ENCODE data around the gene GFI1. TPM values are rescaled to one million over a fixed set of nuclear protein-coding genes. Genes with fewer than 3 reads are reported as not detected.

The GFI1 gene
- total RNA-seq, 1 experiment from 2014 or later: 0.48 TPM

DNA sequence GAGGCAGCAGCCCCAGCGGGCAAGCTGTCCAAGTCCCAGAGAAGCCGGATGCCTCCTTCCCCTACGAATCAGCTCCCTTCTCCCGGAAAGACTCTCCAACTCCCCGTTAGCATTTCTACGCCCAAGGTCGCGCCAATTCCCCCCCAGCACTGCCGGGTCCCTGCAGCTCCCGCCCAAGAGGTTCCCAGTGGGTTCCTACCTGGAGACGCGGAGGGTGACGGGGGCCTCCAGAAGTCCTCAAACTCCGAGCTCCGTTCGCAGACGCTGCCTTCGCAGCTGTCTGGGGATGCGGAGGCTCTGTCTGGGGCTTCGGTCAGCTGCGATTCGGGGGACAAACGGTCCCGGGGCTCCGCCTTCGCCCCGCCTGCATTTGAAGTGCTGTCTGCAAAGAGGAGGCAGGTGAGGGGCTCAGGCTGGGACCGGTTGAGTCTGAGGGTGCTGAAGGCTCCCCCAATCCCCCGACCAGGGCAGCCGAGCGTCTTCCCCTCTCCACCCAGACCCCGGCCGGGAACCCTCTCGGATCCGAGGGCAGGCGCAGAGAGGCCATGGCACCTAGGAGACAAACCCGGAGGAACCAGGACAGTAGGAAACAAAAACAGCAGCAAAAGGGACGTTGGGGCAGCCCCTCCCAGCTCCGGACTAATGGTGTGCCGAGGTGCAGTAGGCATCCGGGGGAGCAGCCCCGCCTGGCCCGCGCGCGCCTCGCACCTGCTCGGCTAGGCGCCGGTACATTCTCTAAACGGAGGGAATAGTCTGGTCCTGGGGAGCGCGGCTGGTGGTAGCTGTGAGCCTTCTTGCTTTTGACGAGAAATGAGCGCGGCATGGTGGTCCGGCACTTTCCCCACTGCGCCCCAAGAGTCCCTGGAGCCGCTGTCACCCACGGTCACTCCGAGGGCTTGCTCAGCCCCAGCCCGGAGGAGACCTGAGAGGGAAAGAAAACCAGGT lies 3.8 kb downstream of the GFI1 start:
- peaks cover 100% of the 10 kb centered on the region for H3K27me3 ChIP-seq (ENCODE audit: control insufficient read depth, insufficient read depth, low read length)
- H3K4me3 ChIP-seq (ENCODE audit: insufficient read depth, low read depth, low read length): peak overlapping the region; percentile 45
- DNase-seq: peak; percentile 73
- no peaks in the 10 kb centered on the region for H3K36me3 ChIP-seq (replicated peaks; ENCODE audit: control insufficient read depth, insufficient read depth, low read length)

DNA sequence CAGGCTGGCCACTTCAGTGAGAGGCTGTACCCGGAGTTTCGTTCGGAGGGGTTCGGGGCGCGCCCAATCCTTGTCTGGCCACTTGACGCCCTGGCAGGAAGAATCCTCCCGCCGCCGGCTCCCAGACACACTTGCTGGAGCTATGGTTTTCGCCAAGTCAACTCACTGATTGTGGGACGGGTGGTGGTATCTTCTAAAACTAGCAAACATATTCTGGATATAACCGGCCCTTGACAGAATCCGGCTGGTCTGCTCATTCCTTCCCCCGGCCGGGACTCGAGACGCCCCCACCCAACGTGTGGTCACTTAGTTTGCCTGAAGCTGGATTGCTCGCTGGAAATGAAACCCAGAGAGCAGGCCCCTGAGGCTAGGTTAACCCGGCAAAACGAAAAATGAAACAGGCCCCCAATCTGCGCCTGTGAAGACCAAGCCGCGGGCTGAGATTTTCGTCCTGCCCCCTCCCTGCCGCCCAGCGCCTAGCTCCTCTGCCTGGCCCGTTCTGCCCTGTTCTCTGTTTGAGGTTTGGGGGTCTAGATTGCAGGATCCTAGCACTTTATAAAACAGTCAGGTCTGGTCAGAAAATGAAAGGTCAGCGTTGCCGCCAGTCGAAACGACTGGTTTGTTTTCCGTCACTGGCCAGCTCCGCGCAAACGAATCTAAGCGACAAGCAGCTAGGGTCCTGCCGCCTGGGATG lies 4.6 kb downstream of the GFI1 start:
- H3K4me3 ChIP-seq (ENCODE audit: insufficient read depth, low read depth, low read length): peak overlapping the region; percentile 45; the same call in 1 of the 2 replicates
- no peaks in the 10 kb centered on the region for H3K36me3 ChIP-seq (replicated peaks; ENCODE audit: control insufficient read depth, insufficient read depth, low read length)
- DNase-seq: peak; percentile 56

DNA sequence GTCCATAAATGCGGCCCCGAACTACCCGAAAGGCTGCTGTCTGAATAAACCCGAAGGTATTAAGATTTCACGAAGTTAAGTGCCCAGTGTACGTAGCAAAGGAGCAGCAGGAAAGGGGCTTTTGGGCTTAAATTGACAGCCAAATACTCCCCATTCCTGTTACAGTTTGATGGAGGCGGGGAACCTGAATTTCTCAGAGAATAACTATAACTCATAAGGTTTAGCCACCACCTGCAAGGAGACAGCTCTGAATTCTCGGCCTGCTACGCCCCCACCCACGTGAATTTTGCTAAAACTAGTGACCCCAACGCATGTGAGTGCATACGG lies 5.2 kb downstream of the GFI1 start:
- Histone ChIP-seq H3K27me3 (ENCODE audit: control insufficient read depth, insufficient read depth, low read length) (peaks cover 99% of the 10 kb centered on the region), H3K36me3 (replicated peaks; ENCODE audit: control insufficient read depth, insufficient read depth, low read length) (no peaks in the 10 kb centered on the region), H3K4me3 (ENCODE audit: insufficient read depth, low read depth, low read length) (no peak overlapping the region)
- no peak for DNase-seq

More for the DNA sequence above, 4.6 kb downstream of the GFI1 start:
- peaks cover 99% of the 10 kb centered on the region for H3K27me3 ChIP-seq (ENCODE audit: control insufficient read depth, insufficient read depth, low read length)

DNA sequence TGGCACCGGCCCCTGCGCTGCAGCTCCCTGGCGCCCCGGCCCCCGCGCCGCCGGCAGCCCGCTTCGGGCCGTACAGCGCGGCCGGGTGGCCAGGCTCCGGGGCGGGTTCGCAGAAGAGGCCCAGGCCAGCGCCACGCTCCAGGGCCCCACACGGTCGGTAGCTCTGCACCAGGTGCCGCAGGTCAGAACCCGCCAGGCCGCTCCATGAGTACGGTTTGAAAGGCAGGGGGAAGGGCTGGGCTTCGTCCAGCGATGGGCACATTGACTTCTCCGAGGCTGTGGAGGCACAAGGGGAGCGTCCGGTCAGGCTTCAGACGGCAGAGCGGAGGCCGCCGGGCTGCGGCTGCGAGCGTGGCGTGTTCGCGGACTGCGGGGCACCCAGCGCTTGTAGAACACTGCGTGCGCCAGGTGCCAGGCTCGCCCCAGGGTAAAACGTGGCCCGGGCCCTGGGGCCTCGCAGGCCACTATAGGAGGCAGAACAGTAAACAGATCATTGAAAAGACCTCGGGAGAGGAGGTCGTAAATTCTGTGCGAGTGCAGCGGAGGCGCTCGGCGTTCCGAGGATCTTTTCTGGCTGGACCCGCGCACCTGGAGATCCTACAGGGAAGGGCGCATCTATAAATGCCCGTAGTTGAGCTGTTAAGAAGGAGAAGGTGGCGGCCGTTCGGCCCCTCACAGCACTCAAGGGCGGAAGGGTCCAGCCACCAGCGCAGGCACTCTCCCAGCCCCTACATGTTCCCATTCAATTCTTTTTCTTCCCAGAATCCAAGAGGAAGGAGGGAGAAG lies 5.7 kb downstream of the GFI1 start:
- Histone ChIP-seq H3K36me3 (replicated peaks; ENCODE audit: control insufficient read depth, insufficient read depth, low read length) (no peaks in the 10 kb centered on the region), H3K27me3 (ENCODE audit: control insufficient read depth, insufficient read depth, low read length) (peaks cover 99% of the 10 kb centered on the region), H3K4me3 (ENCODE audit: insufficient read depth, low read depth, low read length) (peak overlapping the region; percentile 21)
- DNase-seq: peak; percentile 79

DNA sequence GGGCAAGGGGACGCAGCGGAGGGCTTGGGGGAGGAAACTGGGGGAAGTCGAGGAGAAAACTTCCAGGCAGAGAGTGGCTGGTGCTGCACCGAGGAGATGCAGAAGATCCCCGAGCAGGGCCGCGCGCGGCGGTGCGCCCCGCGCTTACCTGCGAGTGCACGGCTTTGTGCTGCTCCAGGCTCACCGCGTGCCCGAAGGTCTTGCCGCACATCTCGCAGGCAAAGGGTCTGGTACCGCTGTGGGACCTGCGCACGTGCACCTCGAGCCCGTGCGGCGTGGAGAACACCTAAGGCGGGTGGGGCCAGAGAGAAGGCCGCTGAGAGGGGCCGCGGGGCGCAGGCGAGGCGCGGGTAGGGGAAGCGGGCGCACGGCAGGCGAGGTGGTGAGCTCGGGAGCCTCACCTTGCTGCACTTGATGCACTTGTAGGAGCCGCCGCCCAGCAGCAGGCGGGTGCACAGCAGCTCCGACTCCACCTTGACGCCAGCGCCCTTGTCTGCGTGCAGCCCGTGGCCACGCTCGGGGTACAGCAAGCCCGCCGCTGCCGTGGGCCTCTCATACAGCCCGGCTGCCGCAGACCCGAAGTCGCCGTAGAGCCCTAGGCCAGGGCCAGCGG lies 6.4 kb downstream of the GFI1 start:
- H3K4me3 ChIP-seq (ENCODE audit: insufficient read depth, low read depth, low read length): peak overlapping the region; percentile 21; the same call in 1 of the 2 replicates
- peak; percentile 74 for DNase-seq
- H3K27me3 ChIP-seq (ENCODE audit: control insufficient read depth, insufficient read depth, low read length): peaks cover 98% of the 10 kb centered on the region
- no peaks in the 10 kb centered on the region for H3K36me3 ChIP-seq (replicated peaks; ENCODE audit: control insufficient read depth, insufficient read depth, low read length)

DNA sequence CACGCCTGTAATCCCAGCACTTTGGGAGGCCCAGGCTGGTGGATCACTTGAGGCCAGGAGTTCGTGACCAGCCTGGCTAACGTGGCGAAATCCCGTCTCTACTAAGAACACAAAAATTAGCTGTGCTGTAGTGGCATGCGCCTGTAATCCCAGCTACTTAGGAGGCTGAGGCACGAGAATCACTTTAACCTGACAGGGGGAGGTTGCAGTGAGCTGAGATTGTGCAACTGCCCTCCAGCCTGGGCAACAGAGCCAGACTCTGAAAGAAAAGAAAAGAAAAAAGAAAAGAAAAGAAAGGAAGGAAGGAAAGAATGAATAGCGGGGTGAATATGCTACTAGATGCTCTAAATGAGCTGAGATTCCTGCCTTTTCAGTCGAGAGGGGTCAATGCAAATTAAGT lies 7.1 kb downstream of the GFI1 start:
- H3K27me3 ChIP-seq (ENCODE audit: control insufficient read depth, insufficient read depth, low read length): peaks cover 97% of the 10 kb centered on the region

DNA sequence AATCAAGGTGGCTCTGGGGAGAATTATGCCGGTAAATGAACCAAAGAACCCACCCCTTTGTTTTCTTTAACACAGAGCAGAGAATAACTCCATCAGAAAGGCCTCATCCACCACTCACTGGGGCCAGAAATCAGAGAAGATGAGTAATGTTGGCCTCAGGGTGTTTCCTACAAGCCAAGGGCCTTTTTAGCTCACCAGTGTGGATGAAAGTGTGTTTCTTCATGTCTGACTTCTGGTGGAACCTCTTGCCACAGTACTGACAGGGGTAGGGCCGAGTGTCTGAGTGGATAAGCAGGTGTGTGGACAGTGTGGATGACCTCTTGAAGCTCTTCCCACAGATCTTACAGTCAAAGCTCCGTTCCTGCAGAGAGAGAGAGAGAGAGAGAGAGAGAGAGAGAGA lies 8.3 kb downstream of the GFI1 start:
- Histone ChIP-seq H3K27me3 (ENCODE audit: control insufficient read depth, insufficient read depth, low read length) (peaks cover 89% of the 10 kb centered on the region), H3K4me3 (ENCODE audit: insufficient read depth, low read depth, low read length) (no peak overlapping the region), H3K36me3 (replicated peaks; ENCODE audit: control insufficient read depth, insufficient read depth, low read length) (no peaks in the 10 kb centered on the region)
- no peak for DNase-seq

More for the DNA sequence above, 7.1 kb downstream of the GFI1 start:
- no peaks in the 10 kb centered on the region for H3K36me3 ChIP-seq (replicated peaks; ENCODE audit: control insufficient read depth, insufficient read depth, low read length)
- H3K4me3 ChIP-seq (ENCODE audit: insufficient read depth, low read depth, low read length): no peak overlapping the region
- no peak for DNase-seq

DNA sequence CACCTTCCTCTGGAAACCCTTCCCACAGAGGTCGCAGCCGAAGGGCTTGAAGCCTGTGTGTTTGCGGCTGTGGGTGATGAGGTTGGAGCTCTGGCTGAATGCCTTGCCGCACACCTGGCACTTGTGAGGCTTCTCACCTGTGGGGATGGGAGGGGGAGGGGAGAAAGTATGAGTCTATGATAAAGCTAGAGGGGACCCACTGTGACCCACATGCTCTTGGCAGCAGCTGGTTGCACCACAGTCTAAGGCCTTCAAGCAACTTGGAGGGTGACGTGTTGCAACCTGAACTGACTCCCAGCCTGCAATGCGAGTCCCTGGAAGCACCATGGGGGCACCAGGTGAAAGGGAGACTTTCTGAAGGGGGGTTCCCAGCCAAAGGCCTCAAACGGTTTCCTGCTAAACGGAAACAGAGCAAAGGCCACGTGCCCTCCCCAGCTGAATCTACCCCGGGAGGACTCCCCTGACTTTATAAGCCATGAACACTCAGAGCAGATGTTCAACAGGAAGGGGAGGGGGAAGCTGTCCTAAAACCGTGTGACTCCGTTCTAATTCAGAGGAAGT lies 10.6 kb downstream of the GFI1 start:
- Histone ChIP-seq H3K4me3 (ENCODE audit: insufficient read depth, low read depth, low read length) (no peak overlapping the region), H3K27me3 (ENCODE audit: control insufficient read depth, insufficient read depth, low read length) (peaks cover 67% of the 10 kb centered on the region), H3K36me3 (replicated peaks; ENCODE audit: control insufficient read depth, insufficient read depth, low read length) (no peaks in the 10 kb centered on the region)
- DNase-seq: peak; percentile 32

DNA sequence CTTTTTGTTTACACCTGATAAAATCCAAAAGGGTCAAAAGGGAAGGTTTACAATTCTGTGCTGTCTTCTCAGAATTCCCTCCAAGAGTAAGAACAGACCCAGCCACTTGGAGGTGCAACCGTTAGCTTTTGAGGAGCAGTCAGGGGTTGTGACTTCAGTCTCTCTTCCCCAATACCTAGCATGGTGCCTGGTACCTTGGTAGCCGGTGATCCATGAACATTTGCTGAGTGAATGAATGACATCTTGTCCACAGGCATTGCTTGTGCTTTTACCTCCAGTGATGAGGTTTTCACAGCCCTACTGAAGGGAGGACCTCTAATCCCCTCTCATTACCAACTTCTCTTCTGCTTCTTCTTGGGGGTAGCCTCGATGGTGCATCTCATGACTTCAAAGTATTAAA lies 11.7 kb downstream of the GFI1 start:
- H3K4me3 ChIP-seq (ENCODE audit: insufficient read depth, low read depth, low read length): no peak overlapping the region
- no peaks in the 10 kb centered on the region for H3K36me3 ChIP-seq (replicated peaks; ENCODE audit: control insufficient read depth, insufficient read depth, low read length)
- H3K27me3 ChIP-seq (ENCODE audit: control insufficient read depth, insufficient read depth, low read length): peaks cover 55% of the 10 kb centered on the region
- no peak for DNase-seq

DNA sequence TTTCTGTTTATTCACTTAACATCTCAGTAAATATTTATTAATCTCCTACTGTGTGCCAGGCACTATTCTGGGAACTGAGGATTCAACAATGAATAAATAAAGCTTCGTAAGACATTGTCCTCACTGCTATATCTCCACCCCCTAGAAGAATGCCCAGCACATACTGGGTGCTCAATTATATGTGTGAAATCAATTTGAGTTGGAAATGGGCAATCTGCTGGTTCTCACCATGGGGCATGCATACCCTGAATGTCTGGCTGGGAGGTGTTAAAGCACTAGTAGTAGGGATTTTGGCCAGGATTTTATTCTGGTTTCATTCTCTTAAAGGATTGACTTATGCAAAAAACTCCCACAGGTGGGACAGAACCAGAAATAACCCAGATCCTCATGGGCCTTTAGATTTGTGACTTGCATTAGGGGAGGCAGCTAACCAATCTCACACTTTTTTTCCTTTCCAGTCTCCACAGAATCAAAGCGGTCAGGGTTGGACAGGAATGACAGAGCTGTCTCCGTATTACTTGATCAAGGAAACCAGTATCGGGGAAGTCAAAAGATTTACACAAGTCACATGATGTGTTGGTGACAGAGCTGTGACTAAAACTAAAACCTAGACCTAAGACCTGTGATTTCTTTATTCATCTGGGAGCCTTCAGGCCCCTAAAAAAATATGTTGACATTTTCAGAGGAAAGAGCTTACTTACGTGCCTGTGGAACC lies 12.8 kb downstream of the GFI1 start:
- Histone ChIP-seq H3K27me3 (ENCODE audit: control insufficient read depth, insufficient read depth, low read length) (peaks cover 45% of the 10 kb centered on the region), H3K4me3 (ENCODE audit: insufficient read depth, low read depth, low read length) (no peak overlapping the region), H3K36me3 (replicated peaks; ENCODE audit: control insufficient read depth, insufficient read depth, low read length) (no peaks in the 10 kb centered on the region)
- DNase-seq: no peak

DNA sequence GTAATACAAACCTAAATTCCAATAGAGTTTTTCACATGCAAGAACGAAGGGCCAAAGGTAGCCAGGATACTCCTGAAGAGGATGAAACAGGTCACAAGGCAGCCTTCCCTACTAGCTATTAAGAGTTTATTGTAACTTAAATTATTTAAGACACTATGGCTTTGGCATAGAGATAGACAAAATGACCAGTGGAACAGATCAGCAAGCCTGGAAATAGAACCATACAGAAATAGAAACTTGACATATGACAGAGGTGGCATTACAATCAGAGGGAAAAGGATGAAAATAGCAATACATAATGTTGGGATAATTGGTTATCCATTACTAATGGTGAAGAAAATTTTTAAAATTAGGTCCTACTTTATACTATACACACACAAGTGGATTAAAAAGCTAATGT lies 16.5 kb downstream of the GFI1 start:
- H3K27me3 ChIP-seq (ENCODE audit: control insufficient read depth, insufficient read depth, low read length): peaks cover 9% of the 10 kb centered on the region
- no peak for DNase-seq
- H3K36me3 ChIP-seq (replicated peaks; ENCODE audit: control insufficient read depth, insufficient read depth, low read length): no peaks in the 10 kb centered on the region
- no peak overlapping the region for H3K4me3 ChIP-seq (ENCODE audit: insufficient read depth, low read depth, low read length)

DNA sequence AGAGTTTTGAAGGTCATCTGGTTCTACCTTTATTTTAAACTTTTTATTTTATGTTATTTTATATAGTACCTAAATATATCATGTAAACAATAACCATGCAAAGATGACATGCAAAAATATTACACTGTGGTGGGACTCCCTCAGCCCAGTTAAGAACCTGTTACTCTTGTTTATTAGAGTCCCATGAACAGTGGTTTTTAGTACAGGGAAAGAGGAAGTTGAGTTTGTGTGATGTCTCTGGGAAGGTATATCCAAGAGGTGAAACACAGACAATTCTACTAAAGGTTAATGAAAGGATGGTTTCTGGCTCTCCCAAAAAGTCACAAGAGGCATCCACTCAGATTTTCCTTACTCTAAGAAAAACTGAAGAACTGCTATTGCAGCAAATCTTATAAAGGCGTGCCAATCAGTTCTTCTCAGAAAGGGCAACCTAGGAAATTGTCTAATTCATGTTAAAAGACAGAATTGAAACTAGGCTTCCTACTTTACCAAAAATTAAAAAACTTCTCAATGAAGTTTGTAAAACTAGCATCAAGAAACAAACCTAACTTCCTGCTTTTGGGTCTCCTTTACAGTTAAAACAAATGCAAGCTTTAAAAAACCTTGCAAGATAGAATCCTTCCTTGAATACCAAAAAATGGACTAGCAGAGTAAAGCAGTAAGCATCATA lies 19.9 kb downstream of the GFI1 start:
- Histone ChIP-seq H3K36me3 (replicated peaks; ENCODE audit: control insufficient read depth, insufficient read depth, low read length) (no peaks in the 10 kb centered on the region), H3K4me3 (ENCODE audit: insufficient read depth, low read depth, low read length) (no peak overlapping the region), H3K27me3 (ENCODE audit: control insufficient read depth, insufficient read depth, low read length) (no peaks in the 10 kb centered on the region; the same call in 1 of the 2 replicates)
- no peak for DNase-seq

DNA sequence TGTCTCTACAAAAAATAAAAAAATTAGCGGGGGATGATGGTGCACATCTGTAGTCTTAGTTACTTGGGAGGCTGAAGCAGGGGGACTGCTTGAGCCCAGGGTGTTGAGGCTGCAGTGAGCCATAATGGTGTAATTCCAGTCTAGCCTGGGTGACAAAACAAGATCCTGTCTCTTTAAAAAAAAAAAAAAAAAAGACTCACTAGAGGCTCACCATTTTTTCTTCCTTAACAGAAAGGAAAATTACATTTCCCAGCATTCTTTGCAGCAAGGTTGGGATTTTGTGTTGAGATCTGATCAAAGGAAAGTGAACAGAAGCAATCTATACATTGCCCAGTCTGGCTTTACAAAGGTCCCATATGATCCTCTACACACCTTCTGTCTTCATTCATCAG lies 21.5 kb downstream of the GFI1 start:
- Histone ChIP-seq H3K27me3 (ENCODE audit: control insufficient read depth, insufficient read depth, low read length) (no peaks in the 10 kb centered on the region), H3K4me3 (ENCODE audit: insufficient read depth, low read depth, low read length) (no peak overlapping the region), H3K36me3 (replicated peaks; ENCODE audit: control insufficient read depth, insufficient read depth, low read length) (no peaks in the 10 kb centered on the region)
- no peak for DNase-seq
